Neural crest cell (in vitro differentiated cells): ENCODE data around the gene ACSS2. TPM values are rescaled to one million over a fixed set of nuclear protein-coding genes. Genes with fewer than 3 reads are reported as not detected.
A peak's percentile ranks its signal among the peaks of the same experiment; 100 is the strongest.

Experiments
- DNase-seq: peaks from one replicate; pipeline ENCODE4 v3.0.0; 2021; ENCODE audit warnings: low read depth, mixed read lengths, low spot score
- H3K27ac Mint-ChIP-seq: one replicate; pipeline ENCODE4 v1.8.0; 2021; ENCODE audit warnings: mild to moderate bottlenecking, mixed read lengths; ENCODE audit not compliant: unreplicated experiment
- H3K27me3 Mint-ChIP-seq: 2 replicates; pipeline ENCODE4 v1.8.0; 2021; ENCODE audit warnings: low read depth, mild to moderate bottlenecking, mixed read lengths
- H3K36me3 Mint-ChIP-seq: 2 replicates; pipeline ENCODE4 v1.8.0; 2021; ENCODE audit warnings: low read depth, mild to moderate bottlenecking, mixed read lengths
- H3K4me1 Mint-ChIP-seq: 2 replicates; pipeline ENCODE4 v1.8.0; 2021; ENCODE audit warnings: mixed read lengths
- H3K4me3 Mint-ChIP-seq: one replicate; pipeline ENCODE4 v1.8.0; 2021; ENCODE audit warnings: mild to moderate bottlenecking, mixed read lengths
- H3K9me3 Mint-ChIP-seq: 2 replicates; pipeline ENCODE4 v1.8.0; 2021; ENCODE audit warnings: mixed read lengths
- CTCF ChIP-seq: fragments of 200-600 bp; sonication (generic); conservative IDR thresholded peaks from 2 replicates; pipeline ENCODE4 v1.5.0; 2021; ENCODE audit warnings: antibody characterized with exemption, mild to moderate bottlenecking
- total RNA-seq: library from RNA; stranded (reverse); gene quantifications from 2 replicates; pipeline ENCODE4 v1.2.1, GENCODE V29; 2021

Gene ACSS2
- total RNA-seq, 1 donor from 2014 or later = 90.9 TPM

DNA sequence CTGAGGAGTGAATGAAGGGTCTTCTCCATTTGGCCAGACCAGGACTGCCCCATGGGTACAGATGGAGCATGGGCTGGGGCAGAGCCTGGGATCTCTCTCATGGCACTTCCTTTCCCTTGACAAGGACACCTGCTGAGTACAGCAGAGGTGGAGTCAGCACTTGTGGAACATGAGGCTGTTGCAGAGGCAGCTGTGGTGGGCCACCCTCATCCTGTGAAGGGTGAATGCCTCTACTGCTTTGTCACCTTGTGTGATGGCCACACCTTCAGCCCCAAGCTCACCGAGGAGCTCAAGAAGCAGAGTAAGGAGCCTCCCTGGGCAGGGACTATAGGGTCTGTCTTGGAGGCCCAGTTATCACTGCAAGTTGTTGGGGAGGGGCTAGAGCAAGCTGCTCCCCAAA lies 49.6 kb downstream of the ACSS2 start:
- Mint-ChIP-seq H3K36me3 (peaks cover 25% of the 10 kb centered on the region), H3K27ac (peak overlapping the region; percentile 21), H3K9me3 (no peaks in the 10 kb centered on the region), H3K4me3 (no peak overlapping the region), H3K4me1 (no peaks in the 10 kb centered on the region), H3K27me3 (no peaks in the 10 kb centered on the region)
- no peak for TF ChIP-seq CTCF
- DNase-seq = no peak

DNA sequence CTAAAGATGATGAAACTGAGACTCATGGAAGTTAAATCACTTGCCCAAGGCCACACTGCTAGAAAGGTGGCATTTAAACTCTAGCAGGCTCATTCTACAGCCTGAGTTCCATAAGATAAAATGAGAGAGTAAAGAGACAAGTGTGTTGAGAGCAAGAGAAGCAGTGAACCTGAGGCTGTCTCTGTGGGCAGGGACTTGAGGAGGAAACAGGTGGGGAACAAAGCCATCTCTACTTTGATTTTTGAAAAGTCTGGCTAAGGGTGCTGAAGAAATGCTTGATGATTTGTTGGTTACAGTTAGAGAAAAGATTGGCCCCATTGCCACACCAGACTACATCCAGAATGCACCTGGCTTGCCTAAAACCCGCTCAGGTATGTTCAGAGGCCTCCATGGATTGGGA lies 50.2 kb downstream of the ACSS2 start:
- Mint-ChIP-seq H3K9me3 (no peaks in the 10 kb centered on the region), H3K36me3 (peaks cover 25% of the 10 kb centered on the region), H3K4me1 (no peaks in the 10 kb centered on the region), H3K4me3 (no peak overlapping the region), H3K27ac (no peak overlapping the region), H3K27me3 (no peaks in the 10 kb centered on the region)
- no peak for TF ChIP-seq CTCF
- no peak for DNase-seq

DNA sequence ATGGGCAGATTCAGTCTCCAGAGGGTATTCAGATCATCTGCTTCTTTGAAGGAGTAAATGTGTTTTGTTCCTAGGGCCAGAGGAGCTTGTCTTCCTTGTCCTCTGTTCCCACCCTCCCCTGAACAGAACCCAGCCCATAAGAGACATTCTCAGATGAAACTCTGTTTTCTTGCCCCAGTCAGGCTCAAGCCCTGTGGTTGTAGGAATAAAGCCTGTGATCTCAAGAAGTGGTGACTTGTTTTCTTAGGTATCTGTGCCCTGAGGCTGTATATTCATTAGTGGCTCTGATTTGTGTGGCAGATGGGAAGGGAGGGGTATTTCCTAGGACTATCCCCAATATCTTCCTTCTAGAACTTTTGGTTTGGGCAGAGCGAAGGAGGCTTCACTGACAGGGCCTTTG lies 51.3 kb downstream of the ACSS2 start:
- no peak for TF ChIP-seq CTCF
- DNase-seq = no peak
- Mint-ChIP-seq H3K27me3 (no peaks in the 10 kb centered on the region), H3K9me3 (no peaks in the 10 kb centered on the region), H3K4me3 (no peak overlapping the region), H3K27ac (no peak overlapping the region), H3K36me3 (peaks cover 25% of the 10 kb centered on the region), H3K4me1 (no peaks in the 10 kb centered on the region)

- H3K27ac Mint-ChIP-seq = no peak overlapping the region
Measured at GRCh38 chr20:34928411-34928810, 52.0 kb downstream of the ACSS2 start.

GRCh38 chr20:34931771-34932170 lies 55.4 kb downstream of the ACSS2 start:
- H3K4me1 Mint-ChIP-seq = no peaks in the 10 kb centered on the region
- no peaks in the 10 kb centered on the region for H3K9me3 Mint-ChIP-seq
- H3K27me3 Mint-ChIP-seq = no peaks in the 10 kb centered on the region
- H3K36me3 Mint-ChIP-seq = peaks cover 26% of the 10 kb centered on the region
- TF ChIP-seq CTCF = no peak
- DNase-seq = no peak
- H3K4me3 Mint-ChIP-seq = no peak overlapping the region
- H3K27ac Mint-ChIP-seq = no peak overlapping the region

More at GRCh38 chr20:34928411-34928810, 52.0 kb downstream of the ACSS2 start:
- no peaks in the 10 kb centered on the region for H3K4me1 Mint-ChIP-seq
- no peaks in the 10 kb centered on the region for H3K27me3 Mint-ChIP-seq
- no peak overlapping the region for H3K4me3 Mint-ChIP-seq
- no peak for TF ChIP-seq CTCF
- peaks cover 29% of the 10 kb centered on the region for H3K36me3 Mint-ChIP-seq
- DNase-seq = no peak
- H3K9me3 Mint-ChIP-seq = no peaks in the 10 kb centered on the region
